PC-9 (cell line): ENCODE data around the gene DST. TPM values are rescaled to one million over a fixed set of nuclear protein-coding genes. Genes with fewer than 3 reads are reported as not detected.

ENCODE experiments used
- BruUV-seq: library from RNA; stranded (reverse); fragments of 400-500 nt; replicated peaks from 2 replicates; lab custom pipeline; 2021; lab: Mats Ljungman, UMichigan
- CTCF ChIA-PET: fragments of 300-600 bp; sonication (Branson Sonifier 250); formaldehyde crosslinking; loops from one replicate; lab custom pipeline; 2022; ENCODE audit warnings: antibody characterized with exemption; lab: Charles Lee
- POLR2A ChIA-PET: fragments of 300-600 bp; sonication (Branson Sonifier 250); formaldehyde crosslinking; loops from one replicate; lab custom pipeline; 2022; ENCODE audit warnings: antibody characterized with exemption; ENCODE audit not compliant: unreplicated experiment; lab: Charles Lee
- DNase-seq, 2 experiments: peaks; one replicate each; pipeline versions ENCODE4 v3.0.0 to v3.0.0-alpha.2; 2015 to 2022; ENCODE audit warnings: mixed read lengths in 1 of 2
- H2AFZ ChIP-seq: fragments of 200-600 bp; sonication (generic); 2 replicates; pipeline ENCODE4 v1.8.1; 2017; ENCODE audit warnings: antibody characterized with exemption
- H3F3A ChIP-seq: fragments of 200-600 bp; sonication (generic); 2 replicates; pipeline ENCODE4 v1.8.1; 2017; ENCODE audit warnings: antibody characterized with exemption, mild to moderate bottlenecking, low read depth; ENCODE audit not compliant: insufficient read depth
- H3K27ac ChIP-seq: fragments of 200-600 bp; sonication (generic); 2 replicates; pipeline ENCODE4 v1.6.1; 2016; ENCODE audit warnings: mixed run types
- H3K27me3 ChIP-seq: fragments of 200-600 bp; sonication (generic); 2 replicates; pipeline ENCODE4 v1.6.1; 2016; ENCODE audit warnings: low read depth, mixed run types; ENCODE audit not compliant: insufficient read depth
- H3K36me3 ChIP-seq: fragments of 200-600 bp; sonication (generic); 2 replicates; pipeline ENCODE4 v1.6.1; 2016; ENCODE audit warnings: low read depth, mixed run types
- H3K4me1 ChIP-seq: fragments of 200-600 bp; sonication (generic); replicated peaks from 2 replicates; pipeline ENCODE4 v1.6.1; 2016; ENCODE audit warnings: mixed run types; ENCODE audit not compliant: insufficient read depth
- H3K4me2 ChIP-seq: fragments of 200-600 bp; sonication (generic); 2 replicates; pipeline ENCODE4 v1.6.1; 2017; ENCODE audit warnings: mixed run types
- H3K4me3 ChIP-seq: fragments of 200-600 bp; sonication (generic); 2 replicates; pipeline ENCODE4 v1.6.1; 2016; ENCODE audit warnings: mixed run types
- H3K79me2 ChIP-seq: fragments of 200-600 bp; sonication (generic); 2 replicates; pipeline ENCODE4 v1.6.1; 2017; ENCODE audit warnings: low read depth, mixed run types
- H3K9me2 ChIP-seq: fragments of 200-600 bp; sonication (generic); 2 replicates; pipeline ENCODE4 v1.8.1; 2017; ENCODE audit warnings: mild to moderate bottlenecking; ENCODE audit not compliant: insufficient read depth
- H3K9me3 ChIP-seq: fragments of 200-600 bp; sonication (generic); 2 replicates; pipeline ENCODE4 v1.8.1; 2016; ENCODE audit warnings: low read depth; ENCODE audit not compliant: insufficient read depth
- H4K20me1 ChIP-seq: fragments of 200-600 bp; sonication (generic); 2 replicates; pipeline ENCODE4 v1.8.1; 2017; ENCODE audit not compliant: insufficient read depth
- EZH2 ChIP-seq: fragments of 200-600 bp; sonication (generic); IDR thresholded peaks from 2 replicates; pipeline ENCODE4 v1.8.0; 2017; ENCODE audit warnings: antibody characterized with exemption, low read depth
- intact Hi-C: fragments of 100-400 bp; cut with micrococcal nuclease; formaldehyde crosslinking; loops from one replicate; pipeline ENCODE4 v1.10.0; 2022; ENCODE audit not compliant: unreplicated experiment
- total RNA-seq: library from RNA; stranded (reverse); gene quantifications from 2 replicates; pipeline ENCODE4 v1.2.3, GENCODE V29; 2021
- TF ChIP-seq, protein P1 (sequence below): fragments of 200-600 bp; sonication (generic); conservative IDR thresholded peaks from 2 replicates; pipeline ENCODE4 v1.6.1; 2017; ENCODE audit warnings: mixed run types, antibody characterized with exemption, mild to moderate bottlenecking, moderate library complexity

DST gene
- total RNA-seq, 1 experiment from 2014 or later: 217 TPM

DNA sequence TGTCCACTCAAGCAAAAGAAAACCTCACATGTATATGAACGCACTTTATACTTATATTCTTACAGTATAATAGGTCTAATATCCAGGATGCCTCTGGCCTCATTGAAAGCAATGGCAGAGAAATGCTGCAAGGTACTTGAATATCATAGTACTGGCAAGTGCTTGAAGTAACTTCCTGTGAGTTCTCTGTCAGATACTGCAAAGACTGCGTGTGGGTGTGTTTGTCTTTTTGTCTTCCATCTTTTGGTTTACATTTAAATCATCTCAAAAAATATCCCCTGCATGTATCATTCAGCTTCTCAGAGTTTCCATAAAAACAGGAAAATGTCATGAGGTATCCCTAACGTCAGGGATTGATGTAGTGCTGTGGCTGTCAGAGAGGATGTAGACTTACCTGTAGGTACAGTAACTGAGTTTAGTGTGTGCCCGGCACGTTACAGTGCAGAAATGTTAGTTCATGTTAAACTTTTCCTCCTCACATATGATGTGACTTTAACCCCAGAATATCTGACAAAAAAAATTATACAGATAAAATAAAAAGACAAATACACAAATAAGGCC, 184.3 kb downstream of the DST start:
- Histone ChIP-seq H3K79me2 (no peaks in the 10 kb centered on the region), H3K36me3 (peaks cover 8% of the 10 kb centered on the region; the same call in 1 of the 2 replicates), H4K20me1 (no peaks in the 10 kb centered on the region; the same call in 1 of the 2 replicates), H3K9me2 (no peaks in the 10 kb centered on the region), H2AFZ (no peak overlapping the region), H3K4me1 (no peaks in the 10 kb centered on the region), H3K4me2 (no peak overlapping the region), H3F3A (no peaks in the 10 kb centered on the region), H3K9me3 (no peaks in the 10 kb centered on the region), H3K4me3 (no peak overlapping the region), H3K27me3 (no peaks in the 10 kb centered on the region), H3K27ac (no peak overlapping the region)
- BruUV-seq: no TSS peak
- ChIA-PET CTCF (no interaction called here), POLR2A (no interaction called here)
- intact Hi-C loops: loop anchor here (10.0 kb wide), 1 partner anchor 84 kb away; no protein-coding TSS in a partner anchor
- TF ChIP-seq, protein P1, sequence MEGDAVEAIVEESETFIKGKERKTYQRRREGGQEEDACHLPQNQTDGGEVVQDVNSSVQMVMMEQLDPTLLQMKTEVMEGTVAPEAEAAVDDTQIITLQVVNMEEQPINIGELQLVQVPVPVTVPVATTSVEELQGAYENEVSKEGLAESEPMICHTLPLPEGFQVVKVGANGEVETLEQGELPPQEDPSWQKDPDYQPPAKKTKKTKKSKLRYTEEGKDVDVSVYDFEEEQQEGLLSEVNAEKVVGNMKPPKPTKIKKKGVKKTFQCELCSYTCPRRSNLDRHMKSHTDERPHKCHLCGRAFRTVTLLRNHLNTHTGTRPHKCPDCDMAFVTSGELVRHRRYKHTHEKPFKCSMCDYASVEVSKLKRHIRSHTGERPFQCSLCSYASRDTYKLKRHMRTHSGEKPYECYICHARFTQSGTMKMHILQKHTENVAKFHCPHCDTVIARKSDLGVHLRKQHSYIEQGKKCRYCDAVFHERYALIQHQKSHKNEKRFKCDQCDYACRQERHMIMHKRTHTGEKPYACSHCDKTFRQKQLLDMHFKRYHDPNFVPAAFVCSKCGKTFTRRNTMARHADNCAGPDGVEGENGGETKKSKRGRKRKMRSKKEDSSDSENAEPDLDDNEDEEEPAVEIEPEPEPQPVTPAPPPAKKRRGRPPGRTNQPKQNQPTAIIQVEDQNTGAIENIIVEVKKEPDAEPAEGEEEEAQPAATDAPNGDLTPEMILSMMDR: no peak
- TF ChIP-seq EZH2: no peak
- DNase-seq: no peak

GRCh38 chr6:56456785-56457184, 185.9 kb downstream of the DST start:
- CTCF ChIA-PET: interaction anchor here (0.6 kb wide), 1 partner anchor 142 kb away, joined by 3 read pairs; no protein-coding TSS in a partner anchor
- no TSS peak for BruUV-seq
- Histone ChIP-seq H3K27ac (no peak overlapping the region), H3K27me3 (no peaks in the 10 kb centered on the region), H4K20me1 (no peaks in the 10 kb centered on the region; the same call in 1 of the 2 replicates), H3K4me3 (no peak overlapping the region), H3K36me3 (peaks cover 8% of the 10 kb centered on the region; the same call in 1 of the 2 replicates), H3K4me2 (no peak overlapping the region), H3K9me3 (no peaks in the 10 kb centered on the region), H3K79me2 (no peaks in the 10 kb centered on the region), H3K9me2 (no peaks in the 10 kb centered on the region), H3F3A (no peaks in the 10 kb centered on the region), H3K4me1 (no peaks in the 10 kb centered on the region), H2AFZ (no peak overlapping the region)
- no peak for DNase-seq
- POLR2A ChIA-PET: no interaction called here
- no peak for TF ChIP-seq EZH2
- TF ChIP-seq, protein P1: no peak
- intact Hi-C loops: loop anchor here (10.0 kb wide), 1 partner anchor 82 kb away; no protein-coding TSS in a partner anchor

DNA sequence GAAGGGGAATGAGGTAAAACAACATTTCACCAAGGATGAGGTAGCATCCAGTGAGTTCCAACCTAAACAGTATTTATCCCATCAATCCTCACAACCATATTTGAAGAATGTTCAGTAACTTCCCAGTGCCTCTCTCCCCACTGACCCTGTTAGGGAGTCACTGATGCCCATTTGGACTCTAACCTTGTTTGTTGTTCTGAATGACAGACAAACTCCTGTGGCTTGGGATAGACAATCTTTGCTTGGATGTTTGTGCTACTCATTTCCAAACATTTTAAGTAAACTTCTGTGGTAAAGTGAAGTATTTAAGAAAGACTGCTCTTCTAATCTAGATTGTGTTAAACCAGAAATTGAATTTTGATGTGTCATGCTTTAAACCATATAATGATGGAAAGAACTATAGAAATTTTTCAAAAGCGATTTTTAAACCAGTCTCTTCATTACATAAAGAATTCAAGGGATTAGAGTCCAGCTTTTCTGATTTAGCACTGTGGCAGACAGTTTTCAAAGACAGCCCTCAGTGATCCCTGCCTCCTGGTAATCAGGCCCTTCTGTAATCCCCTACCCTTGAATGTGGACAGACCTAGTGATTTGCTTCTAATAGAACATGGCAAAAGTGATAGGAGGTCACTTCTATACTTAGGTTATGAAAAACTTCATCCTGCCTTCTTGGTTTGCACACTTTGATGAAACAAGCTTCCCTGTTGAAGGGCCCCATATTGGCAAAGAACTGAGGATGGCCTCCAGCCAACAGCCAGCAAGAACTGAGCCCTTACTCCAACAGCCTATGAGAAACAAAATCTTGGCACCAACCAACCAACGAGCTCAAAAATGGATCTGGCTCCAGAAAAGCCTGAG, 191.6 kb downstream of the DST start:
- ChIA-PET POLR2A (no interaction called here), CTCF (no interaction called here)
- Histone ChIP-seq H3K4me1 (no peaks in the 10 kb centered on the region), H2AFZ (no peak overlapping the region), H4K20me1 (no peaks in the 10 kb centered on the region), H3K9me3 (0 out of 2 replicates have a peak, but pooled peaks cover 2% of the 10 kb centered on the region), H3K27me3 (no peaks in the 10 kb centered on the region), H3K9me2 (0 out of 2 replicates have a peak, but pooled peaks cover 5% of the 10 kb centered on the region), H3K4me2 (no peak overlapping the region), H3F3A (no peaks in the 10 kb centered on the region; the same call in 1 of the 2 replicates), H3K79me2 (no peaks in the 10 kb centered on the region), H3K36me3 (peaks cover 3% of the 10 kb centered on the region; the same call in 1 of the 2 replicates), H3K4me3 (no peak overlapping the region), H3K27ac (no peak overlapping the region)
- no TSS peak for BruUV-seq
- TF ChIP-seq EZH2: no peak
- TF ChIP-seq, protein P1: no peak
- intact Hi-C loops: loop anchor here (10.0 kb wide), 1 partner anchor 76 kb away; no protein-coding TSS in a partner anchor
- no peak for DNase-seq
